DMS114 treated with DMSO at 0.1 percent for 48 hours (cell line): ENCODE data around the gene VCX2.
"Not testable (repeated sequence)": the region's sequence is repeated elsewhere in the genome, so short reads cannot be mapped to it uniquely, and the experiment has no call there.

Experiments
- DNase-seq: peaks from one replicate; lab custom pipeline; 2025; ENCODE audit not compliant: unreplicated experiment; lab: John Stamatoyannopoulos, UW

VCX2 gene

DNA sequence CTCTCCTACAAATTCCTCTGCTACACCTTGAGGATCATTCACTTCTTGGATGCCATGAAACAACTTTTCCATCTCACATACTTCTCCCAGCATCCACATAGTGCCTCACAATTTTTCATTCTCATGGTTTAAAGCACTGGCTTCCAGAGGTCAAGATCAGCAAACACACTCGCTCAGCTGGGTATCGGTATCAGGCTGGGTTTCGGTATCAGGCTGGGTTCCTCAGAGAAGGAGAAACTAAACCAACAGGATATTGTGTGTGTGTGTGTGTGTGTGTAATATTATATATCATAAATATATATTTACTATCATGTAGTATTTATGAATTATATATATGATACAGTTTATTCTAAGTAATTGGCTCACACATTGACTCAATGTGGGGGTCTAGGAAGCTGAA lies at the start of gene VCX2:
Gene VCX2, minus strand, starts transcription at position 99 of the 400 bp plus-strand sequence. CDS start 624 bp downstream, outside the sequence.
- not testable (repeated sequence) for DNase-seq

DNA sequence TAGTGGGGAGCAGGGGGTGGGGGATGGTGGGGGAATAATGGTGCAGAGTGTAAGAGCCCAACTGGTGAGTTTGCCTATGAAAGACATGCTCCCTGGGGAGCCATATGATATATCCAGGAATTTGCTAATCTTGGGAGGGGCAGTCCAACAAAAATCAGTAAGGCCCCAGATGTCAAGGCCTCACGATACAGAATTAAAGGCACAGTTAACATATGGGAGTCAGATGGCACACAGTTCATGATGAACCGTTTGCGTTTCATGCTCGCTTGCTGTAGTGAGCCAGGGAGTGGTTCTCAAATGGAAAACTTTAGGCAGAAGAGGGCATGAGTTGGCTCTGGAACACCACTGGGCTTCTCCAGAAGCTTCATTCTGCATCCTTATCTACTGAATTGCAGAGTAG lies 33.9 kb upstream of the VCX2 start:
- DNase-seq: no peak

DNA sequence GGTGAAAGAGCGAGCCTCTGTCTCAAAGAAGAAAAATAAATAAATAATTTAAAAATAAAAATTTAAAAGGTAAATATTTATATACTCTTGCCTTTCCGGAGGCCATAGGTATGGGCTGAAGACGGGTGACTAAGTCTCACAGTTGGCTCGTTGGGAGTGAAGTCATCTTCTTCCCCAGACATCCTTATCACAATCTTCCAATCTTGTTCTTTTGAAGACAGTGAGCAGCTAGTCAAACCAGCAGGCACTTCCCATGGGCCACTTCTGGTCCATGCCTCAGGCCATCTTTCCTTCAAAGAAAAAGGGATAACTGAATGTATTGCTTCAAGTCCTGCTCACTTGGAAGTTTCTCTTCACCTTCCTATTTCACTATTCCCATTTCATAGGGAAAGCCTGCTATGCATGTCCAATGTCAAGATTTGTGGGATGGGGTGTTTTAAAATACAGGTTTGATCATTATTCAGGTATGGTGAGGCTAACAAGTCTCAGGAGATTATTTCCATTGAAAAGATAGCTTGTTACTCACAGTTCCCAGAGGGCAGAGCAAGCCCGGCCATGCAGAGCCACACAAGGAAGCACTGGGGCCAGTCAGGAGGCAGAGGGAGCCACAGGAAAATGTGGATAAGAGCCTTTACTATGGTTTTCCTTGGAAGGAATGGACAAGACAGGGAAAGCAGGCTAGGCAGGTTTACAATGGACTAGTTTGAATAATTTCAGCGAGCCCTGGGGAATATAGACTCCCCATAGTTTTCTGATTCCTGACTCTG lies 33.3 kb upstream of the VCX2 start:
- DNase-seq: no peak

GRCh38 chrX:8201896-8202331 lies 30.8 kb upstream of the VCX2 start:
- DNase-seq: no peak

DNA sequence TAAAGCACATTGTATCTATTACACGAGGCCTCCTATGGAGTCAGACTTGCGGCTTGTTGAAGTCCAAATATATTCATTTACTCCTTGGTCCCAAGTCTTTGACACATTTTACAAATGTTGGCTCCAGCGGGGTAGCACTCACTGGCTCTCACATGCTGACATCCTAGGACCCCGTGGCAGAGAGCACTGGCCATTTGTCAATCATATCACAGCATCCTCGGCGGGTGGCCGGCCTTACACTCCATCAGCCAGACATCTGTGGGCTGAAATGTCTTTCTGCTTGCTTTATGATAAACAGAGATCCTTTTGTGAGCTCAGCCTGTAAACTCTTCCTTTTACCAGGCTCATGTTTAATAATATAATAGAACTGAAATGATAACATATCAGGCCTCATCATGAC lies 25.7 kb upstream of the VCX2 start:
- no peak for DNase-seq

GRCh38 chrX:8194216-8194615 lies 23.1 kb upstream of the VCX2 start:
- no peak for DNase-seq

DNA sequence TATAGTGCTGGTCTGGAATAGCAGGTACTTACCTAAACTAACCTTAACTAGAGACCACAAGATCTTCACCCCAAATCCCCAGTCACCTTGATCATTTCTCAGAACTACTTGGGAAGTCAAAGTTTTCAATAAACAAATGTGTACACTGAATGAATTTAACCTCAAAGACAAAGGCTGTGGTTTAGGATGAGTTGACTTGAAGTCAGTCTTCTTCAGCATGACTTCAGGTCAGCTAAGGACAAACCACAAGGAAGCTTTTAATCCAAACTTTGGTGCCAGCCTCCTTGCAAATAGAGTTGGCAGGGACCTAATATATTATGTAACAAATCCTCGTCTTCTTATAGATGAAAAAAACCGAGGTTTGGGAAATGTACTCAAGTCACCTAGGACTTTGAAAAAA lies 21.2 kb upstream of the VCX2 start:
- DNase-seq: no peak

- no peak for DNase-seq
Measured at GRCh38 chrX:8191022-8191421, 20.0 kb upstream of the VCX2 start.

GRCh38 chrX:8190341-8190830 lies 19.3 kb upstream of the VCX2 start:
- no peak for DNase-seq

DNA sequence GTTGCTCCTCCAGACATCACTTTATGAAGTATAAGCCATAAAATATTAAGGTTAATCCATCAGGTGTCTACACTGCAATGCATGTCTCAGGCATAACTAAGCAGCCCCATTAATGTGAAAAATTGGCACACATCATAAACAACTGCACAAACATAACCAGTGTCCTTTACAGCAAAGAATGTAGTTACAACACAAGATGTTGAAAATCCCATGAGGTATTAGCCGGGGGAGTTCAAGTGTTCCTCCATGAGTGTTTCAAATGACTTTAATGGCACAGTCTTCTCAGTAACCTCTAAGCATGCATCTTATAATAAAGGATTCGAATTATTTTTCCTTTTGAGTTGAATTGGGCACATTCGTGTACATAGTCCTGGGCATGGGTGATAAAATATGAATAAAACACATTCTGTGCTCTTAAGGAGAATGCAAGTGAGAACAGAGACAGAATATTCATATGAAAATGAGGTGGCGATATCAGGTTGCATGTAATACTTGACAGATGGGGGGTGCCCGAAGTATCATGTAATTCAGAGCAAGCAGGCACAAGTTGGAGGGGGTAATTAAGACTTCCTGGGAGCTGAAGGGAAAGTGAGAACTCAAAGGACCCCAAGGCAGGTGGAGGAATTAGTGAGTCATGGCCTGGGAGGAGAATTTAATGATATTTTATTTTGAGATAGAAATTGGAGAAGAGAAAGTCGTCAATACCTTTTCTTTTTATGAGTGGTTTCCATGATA lies 18.2 kb upstream of the VCX2 start:
- DNase-seq: no peak

DNA sequence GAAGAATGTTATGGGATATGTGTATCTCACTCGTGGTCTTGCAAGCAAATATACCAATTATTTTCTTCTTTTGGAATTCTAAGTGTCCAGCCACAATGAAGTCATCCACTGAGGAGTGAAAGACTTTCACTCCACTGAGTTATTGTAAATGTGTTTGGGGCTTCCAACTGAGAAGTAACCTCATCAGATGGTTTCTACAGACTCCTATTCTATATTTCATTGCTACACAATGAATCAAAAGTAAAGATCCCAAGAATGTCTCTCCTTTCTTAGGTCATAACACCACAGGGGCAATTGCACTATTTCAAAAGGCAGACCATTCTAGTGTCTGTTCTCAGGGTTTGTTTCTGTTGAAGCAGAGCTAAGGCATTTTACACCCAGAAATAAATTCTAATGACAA lies 12.3 kb upstream of the VCX2 start:
- no peak for DNase-seq

- no peak for DNase-seq
Measured at GRCh38 chrX:8179656-8180055, 8.6 kb upstream of the VCX2 start.

DNA sequence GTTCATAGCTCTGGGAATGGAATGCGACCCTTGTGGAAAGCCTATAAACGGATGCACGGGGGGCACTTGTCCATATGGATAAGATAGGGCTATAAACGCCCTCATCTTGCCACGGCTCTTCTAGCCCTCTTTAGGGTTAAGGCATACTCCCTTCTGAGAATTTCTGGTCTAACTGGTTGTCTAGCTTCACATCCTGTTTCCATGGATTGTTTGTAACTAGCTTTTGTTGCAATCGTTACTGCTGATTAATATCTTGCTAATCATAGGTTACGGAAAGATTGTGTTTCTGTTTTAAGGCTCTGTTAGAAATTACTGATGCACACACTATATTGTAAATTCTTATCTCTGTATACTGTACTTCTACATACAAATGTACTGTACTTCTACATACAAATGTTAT lies 17.1 kb downstream of the VCX2 start:
- not testable (repeated sequence) for DNase-seq

DNA sequence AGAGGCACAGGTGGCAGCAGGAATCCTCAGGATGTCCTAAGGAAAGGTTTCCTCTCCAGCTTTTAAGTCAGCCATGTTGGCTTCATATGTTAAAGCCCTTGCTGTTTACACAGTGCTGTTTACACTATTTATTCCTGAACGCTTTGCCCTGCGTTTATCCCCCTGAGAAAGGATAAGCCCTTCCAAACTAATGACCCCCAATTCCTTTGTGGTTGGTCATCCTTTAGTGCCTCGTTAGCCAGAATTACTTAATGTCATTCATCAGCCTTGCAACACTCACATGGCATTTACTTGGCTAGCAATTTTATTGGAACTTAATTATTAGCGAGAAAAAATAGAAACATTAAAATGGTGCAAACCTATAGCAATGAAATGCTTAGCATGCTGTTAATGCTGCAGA lies 23.8 kb downstream of the VCX2 start:
- no peak for DNase-seq

DNA sequence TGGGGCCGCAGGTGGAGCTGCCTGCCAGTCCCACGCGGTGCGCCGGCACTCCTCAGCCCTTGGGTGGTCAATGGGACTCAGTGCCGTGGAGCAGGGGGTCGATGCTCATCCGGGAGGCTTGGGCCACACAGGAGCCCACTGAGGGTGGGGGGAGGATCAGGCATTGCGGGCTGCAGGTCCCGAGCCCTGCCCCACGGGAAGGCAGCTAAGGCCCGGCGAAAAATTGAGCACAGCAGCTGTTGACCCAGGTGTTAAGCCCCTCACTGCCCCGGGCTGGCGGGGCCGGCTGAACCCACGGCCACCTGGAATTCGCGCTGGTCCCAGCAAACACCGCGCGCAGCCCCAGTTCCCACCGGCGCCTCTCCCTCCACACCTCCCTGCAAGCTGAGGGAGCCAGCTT lies 26.1 kb downstream of the VCX2 start:
- no peak for DNase-seq

DNA sequence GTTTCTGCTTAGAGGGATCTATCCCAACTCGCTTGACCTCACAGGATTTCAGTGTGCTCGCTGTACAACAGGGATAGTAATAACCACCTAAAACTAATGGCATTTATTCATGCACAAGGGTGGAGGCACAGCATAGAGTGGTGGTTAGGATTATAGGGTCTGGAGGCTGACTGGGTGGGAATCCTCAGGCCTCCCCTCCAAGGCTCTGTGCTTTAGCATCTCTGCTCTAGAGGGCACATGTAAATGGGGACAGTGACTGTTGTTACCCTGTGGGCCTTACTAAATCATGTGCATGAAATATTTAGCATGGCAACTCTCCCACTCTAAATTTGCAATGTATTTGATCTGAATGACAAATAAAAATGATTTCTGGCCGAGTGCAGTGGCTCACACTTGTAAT lies 29.2 kb downstream of the VCX2 start:
- no peak for DNase-seq

GRCh38 chrX:8140986-8141744 lies 29.9 kb downstream of the VCX2 start:
- no peak for DNase-seq

DNA sequence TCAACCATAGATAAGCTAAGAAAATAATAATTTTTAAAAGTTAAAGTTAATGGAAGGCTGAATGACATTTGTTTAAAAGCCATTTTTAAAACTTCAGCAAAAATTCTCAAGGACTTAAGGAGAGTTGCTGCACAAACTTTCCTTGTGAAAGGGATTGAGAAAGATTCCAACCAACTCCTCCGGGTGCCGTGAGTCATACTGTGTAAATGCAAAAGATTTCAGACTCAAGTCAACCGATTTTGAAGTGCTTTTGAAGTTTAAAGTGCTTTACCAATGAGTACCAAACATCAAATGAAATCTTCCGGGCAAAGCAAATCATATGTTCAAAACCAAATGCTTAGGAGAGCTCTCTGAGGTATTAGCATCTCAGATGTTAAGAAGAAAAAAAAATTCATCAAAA lies 31.4 kb downstream of the VCX2 start:
- no peak for DNase-seq

DNA sequence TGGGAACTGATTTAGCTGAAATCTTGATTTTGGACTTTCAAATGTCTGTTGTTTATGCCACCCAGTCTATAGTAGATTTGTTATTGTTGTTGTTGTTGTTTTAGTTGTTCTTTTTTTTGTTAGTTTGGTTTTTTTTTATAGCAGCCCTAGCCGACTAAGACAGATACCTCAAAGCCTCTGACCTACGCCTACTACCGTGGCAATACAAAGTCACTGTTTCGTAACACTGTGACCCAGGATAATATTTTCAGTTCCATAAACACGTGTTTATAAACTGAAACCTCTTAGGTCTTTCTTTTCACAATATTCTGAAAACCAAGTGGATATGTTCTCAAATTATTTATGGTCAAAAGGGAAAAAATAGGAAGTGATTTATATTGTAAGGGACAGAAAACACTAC lies 32.8 kb downstream of the VCX2 start:
- DNase-seq: no peak

DNA sequence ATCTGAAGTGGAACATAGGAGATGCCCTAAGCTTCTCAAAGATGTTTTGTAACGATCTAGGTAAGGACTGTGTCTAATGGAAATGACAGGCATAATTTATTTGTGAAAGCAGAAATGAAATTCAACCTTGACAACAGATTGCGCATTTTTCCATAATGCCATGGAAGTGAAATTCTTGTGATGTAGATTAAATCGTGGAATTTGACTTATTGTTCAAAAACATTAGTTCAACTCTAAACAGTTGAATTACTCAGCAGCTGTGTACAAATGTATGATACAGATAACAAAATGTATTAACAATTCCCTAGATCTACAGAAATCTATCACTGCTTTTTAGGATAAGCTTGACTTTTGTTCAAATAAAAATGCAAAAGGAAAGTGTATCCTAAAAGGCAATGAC lies 44.4 kb downstream of the VCX2 start:
- no peak for DNase-seq

- DNase-seq: no peak
Measured at GRCh38 chrX:8126092-8126491, 45.0 kb downstream of the VCX2 start.

DNA sequence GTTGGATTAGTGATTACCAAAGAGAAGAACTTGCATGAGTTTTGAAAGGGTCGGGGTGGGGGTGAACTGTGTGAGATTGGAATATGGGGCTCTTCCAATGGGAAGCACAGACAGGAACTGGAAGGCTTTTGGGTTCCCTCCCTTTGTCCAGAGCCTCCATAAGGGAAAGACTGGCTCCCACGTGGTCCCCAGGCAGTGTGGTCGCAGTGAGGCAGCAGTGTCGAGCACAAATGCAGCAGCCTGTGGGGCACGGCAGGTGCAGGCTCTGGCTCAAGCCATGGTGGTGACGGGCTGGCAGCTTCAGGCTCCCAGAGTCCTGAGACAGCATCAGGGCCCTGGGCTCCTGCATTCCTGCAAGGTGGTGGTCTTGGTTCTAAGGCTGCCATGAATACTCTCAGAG lies 45.5 kb downstream of the VCX2 start:
- DNase-seq: no peak
